ENCODE results near the gene REXO5. TPM values are rescaled to one million over a fixed set of nuclear protein-coding genes. Genes with fewer than 3 reads are reported as not detected.

The REXO5 gene
- total and polyA plus RNA-seq, 10 of the 15 experiments (the other 5 are each of a cell fraction or from before 2014, with no cell fraction given), result 3.8 to 15.5 (median 10.1) TPM

DNA sequence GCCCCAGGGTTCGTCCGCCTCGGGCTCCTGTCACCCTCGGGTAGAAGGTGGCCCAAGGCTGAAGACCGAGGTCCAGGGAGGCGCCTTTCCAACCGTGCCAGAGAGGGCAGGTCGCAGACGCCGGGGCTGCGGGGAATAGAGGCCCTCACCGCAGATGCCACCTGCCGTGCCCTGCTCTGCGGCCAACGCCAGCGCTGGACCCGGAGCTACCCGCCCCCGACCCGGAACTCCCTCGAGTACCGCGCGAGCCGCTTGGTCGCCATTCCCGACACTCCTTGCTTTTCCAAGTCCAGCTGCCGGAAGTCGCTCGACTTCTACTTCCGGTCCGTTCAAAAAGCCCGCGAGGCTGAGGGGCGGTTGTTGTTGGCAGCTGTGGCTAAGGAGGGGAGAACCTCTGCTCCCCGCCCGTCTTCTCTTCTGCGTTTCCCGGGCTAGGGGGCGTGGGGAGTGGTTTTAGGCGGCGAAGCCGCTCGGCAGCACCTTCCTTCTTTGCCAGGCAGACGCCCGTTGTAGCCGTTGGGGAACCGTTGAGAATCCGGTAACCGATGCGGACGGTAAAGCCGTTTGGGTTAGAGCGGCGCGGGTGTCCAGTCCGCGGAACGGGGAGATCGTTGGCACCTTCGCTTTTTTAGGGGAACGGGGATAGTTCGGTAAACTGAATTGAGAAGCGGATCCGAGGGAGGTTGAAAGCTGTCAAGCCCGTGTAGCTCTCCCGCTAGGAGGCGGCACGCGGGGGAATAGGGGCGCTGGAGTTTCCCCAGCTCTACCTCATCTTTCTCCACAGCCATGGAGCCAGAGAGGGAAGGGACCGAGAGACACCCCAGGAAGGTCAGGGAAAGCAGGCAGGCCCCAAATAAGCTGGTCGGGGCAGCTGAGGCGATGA is at the start of gene REXO5, which contains the start of gene ERI2 (continued):
- TF ChIP-seq POU2F2 (IDR thresholded peaks at IDR 0.05; ENCODE audit: borderline replicate concordance, low read depth, low read length) (peak; percentile 72; the same call in 2 of the 3 replicates), JUNB (IDR thresholded peaks at IDR 0.05) (no peak), BRCA1 (IDR thresholded peaks at IDR 0.05; ENCODE audit: low read depth, low read length) (no peak), TAF1 (IDR thresholded peaks at IDR 0.05; ENCODE audit: borderline replicate concordance, low read depth, low read length) (peak; percentile 89; the same call in 1 of the 2 replicates), CBFB (IDR thresholded peaks at IDR 0.05; ENCODE audit: low read depth) (peak; percentile 64; the same call in 1 of the 2 replicates), KAT2A (conservative IDR thresholded peaks at IDR 0.05; ENCODE audit: control insufficient read depth, low read depth, low read length) (no peak), YBX1 (IDR thresholded peaks at IDR 0.05) (no peak), BCL11A (IDR thresholded peaks at IDR 0.05; ENCODE audit: low read depth, low read length) (no peak), MYB (IDR thresholded peaks at IDR 0.05; ENCODE audit: borderline replicate concordance, low read depth, low read length) (peak; percentile 86; the same call in 1 of the 2 replicates), SMARCA5 (IDR thresholded peaks at IDR 0.05) (peak; percentile 49; the same call in 1 of the 2 replicates), MEF2A (IDR thresholded peaks at IDR 0.05; ENCODE audit: insufficient read depth, low read depth, low read length) (0 out of 2 replicates have a peak, but pooled peaks have one; percentile 44), NR2F1 (conservative IDR thresholded peaks at IDR 0.05) (0 out of 2 replicates have a peak, but pooled peaks have one; percentile 41), HDAC2 (IDR thresholded peaks at IDR 0.05) (0 out of 2 replicates have a peak, but pooled peaks have one; percentile 52), RBBP5 (conservative IDR thresholded peaks at IDR 0.05) (no peak)
- TF ChIP-seq, protein P1, sequence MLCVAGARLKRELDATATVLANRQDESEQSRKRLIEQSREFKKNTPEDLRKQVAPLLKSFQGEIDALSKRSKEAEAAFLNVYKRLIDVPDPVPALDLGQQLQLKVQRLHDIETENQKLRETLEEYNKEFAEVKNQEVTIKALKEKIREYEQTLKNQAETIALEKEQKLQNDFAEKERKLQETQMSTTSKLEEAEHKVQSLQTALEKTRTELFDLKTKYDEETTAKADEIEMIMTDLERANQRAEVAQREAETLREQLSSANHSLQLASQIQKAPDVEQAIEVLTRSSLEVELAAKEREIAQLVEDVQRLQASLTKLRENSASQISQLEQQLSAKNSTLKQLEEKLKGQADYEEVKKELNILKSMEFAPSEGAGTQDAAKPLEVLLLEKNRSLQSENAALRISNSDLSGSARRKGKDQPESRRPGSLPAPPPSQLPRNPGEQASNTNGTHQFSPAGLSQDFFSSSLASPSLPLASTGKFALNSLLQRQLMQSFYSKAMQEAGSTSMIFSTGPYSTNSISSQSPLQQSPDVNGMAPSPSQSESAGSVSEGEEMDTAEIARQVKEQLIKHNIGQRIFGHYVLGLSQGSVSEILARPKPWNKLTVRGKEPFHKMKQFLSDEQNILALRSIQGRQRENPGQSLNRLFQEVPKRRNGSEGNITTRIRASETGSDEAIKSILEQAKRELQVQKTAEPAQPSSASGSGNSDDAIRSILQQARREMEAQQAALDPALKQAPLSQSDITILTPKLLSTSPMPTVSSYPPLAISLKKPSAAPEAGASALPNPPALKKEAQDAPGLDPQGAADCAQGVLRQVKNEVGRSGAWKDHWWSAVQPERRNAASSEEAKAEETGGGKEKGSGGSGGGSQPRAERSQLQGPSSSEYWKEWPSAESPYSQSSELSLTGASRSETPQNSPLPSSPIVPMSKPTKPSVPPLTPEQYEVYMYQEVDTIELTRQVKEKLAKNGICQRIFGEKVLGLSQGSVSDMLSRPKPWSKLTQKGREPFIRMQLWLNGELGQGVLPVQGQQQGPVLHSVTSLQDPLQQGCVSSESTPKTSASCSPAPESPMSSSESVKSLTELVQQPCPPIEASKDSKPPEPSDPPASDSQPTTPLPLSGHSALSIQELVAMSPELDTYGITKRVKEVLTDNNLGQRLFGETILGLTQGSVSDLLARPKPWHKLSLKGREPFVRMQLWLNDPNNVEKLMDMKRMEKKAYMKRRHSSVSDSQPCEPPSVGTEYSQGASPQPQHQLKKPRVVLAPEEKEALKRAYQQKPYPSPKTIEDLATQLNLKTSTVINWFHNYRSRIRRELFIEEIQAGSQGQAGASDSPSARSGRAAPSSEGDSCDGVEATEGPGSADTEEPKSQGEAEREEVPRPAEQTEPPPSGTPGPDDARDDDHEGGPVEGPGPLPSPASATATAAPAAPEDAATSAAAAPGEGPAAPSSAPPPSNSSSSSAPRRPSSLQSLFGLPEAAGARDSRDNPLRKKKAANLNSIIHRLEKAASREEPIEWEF (IDR thresholded peaks at IDR 0.05; ENCODE audit: insufficient replicate concordance, low read depth, low read length), result peak; percentile 70
- TF ChIP-seq, protein P2, sequence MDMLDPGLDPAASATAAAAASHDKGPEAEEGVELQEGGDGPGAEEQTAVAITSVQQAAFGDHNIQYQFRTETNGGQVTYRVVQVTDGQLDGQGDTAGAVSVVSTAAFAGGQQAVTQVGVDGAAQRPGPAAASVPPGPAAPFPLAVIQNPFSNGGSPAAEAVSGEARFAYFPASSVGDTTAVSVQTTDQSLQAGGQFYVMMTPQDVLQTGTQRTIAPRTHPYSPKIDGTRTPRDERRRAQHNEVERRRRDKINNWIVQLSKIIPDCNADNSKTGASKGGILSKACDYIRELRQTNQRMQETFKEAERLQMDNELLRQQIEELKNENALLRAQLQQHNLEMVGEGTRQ (IDR thresholded peaks at IDR 0.05; ENCODE audit: borderline replicate concordance, low read depth, low read length), result no peak
- TF ChIP-seq, protein P3, sequence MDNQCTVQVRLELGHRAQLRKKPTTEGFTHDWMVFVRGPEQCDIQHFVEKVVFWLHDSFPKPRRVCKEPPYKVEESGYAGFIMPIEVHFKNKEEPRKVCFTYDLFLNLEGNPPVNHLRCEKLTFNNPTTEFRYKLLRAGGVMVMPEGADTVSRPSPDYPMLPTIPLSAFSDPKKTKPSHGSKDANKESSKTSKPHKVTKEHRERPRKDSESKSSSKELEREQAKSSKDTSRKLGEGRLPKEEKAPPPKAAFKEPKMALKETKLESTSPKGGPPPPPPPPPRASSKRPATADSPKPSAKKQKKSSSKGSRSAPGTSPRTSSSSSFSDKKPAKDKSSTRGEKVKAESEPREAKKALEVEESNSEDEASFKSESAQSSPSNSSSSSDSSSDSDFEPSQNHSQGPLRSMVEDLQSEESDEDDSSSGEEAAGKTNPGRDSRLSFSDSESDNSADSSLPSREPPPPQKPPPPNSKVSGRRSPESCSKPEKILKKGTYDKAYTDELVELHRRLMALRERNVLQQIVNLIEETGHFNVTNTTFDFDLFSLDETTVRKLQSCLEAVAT (IDR thresholded peaks at IDR 0.05), result peak; percentile 61
- TF ChIP-seq, protein P4, sequence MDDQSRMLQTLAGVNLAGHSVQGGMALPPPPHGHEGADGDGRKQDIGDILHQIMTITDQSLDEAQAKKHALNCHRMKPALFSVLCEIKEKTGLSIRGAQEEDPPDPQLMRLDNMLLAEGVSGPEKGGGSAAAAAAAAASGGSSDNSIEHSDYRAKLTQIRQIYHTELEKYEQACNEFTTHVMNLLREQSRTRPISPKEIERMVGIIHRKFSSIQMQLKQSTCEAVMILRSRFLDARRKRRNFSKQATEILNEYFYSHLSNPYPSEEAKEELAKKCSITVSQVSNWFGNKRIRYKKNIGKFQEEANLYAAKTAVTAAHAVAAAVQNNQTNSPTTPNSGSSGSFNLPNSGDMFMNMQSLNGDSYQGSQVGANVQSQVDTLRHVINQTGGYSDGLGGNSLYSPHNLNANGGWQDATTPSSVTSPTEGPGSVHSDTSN (IDR thresholded peaks at IDR 0.05; ENCODE audit: insufficient replicate concordance, low read depth, low read length), result peak; percentile 73
- TF ChIP-seq, protein P5, sequence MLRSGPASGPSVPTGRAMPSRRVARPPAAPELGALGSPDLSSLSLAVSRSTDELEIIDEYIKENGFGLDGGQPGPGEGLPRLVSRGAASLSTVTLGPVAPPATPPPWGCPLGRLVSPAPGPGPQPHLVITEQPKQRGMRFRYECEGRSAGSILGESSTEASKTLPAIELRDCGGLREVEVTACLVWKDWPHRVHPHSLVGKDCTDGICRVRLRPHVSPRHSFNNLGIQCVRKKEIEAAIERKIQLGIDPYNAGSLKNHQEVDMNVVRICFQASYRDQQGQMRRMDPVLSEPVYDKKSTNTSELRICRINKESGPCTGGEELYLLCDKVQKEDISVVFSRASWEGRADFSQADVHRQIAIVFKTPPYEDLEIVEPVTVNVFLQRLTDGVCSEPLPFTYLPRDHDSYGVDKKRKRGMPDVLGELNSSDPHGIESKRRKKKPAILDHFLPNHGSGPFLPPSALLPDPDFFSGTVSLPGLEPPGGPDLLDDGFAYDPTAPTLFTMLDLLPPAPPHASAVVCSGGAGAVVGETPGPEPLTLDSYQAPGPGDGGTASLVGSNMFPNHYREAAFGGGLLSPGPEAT (IDR thresholded peaks at IDR 0.05; ENCODE audit: low read depth), result peak; percentile 74
